ENCODE data around the gene CMTM8.

DNA sequence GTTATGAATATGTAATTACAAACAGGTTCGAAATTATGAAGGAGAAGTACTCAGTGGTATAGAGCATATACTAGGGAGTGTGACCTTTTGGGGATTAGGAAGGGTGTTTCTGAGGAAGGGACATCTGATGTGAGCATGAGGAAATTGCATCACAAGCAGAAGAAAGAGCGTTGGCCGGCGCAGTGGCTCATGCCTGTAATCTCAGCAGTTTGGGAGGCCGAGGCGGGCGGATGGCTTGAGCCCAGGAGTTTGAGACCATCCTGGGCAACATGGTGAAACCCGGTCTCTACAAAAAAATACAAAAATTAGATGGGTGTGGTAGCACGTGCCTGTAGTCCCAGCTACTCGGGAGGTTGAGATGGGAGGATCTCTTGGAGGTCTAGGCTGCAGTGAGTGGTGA is 160.1 kb downstream of the CMTM8 start:
- TF ChIP-seq CTCF (IDR thresholded peaks at IDR 0.05 in 4 of 5, conservative IDR thresholded peaks at IDR 0.05 in 1 of 5) = no peak
- TF ChIP-seq POLR2A (IDR thresholded peaks at IDR 0.05) = no peak
